NCI-H146 treated with DMSO at 0.1 percent for 48 hours (cell line): Measurements from ENCODE around the gene OTUD5.
"Not testable (repeated sequence)": the region's sequence is repeated elsewhere in the genome, so short reads cannot be mapped to it uniquely, and the experiment has no call there.

Experiments
- DNase-seq: peaks from one replicate; lab custom pipeline; 2025; ENCODE audit not compliant: unreplicated experiment; lab: John Stamatoyannopoulos, UW

The OTUD5 gene, protein sequence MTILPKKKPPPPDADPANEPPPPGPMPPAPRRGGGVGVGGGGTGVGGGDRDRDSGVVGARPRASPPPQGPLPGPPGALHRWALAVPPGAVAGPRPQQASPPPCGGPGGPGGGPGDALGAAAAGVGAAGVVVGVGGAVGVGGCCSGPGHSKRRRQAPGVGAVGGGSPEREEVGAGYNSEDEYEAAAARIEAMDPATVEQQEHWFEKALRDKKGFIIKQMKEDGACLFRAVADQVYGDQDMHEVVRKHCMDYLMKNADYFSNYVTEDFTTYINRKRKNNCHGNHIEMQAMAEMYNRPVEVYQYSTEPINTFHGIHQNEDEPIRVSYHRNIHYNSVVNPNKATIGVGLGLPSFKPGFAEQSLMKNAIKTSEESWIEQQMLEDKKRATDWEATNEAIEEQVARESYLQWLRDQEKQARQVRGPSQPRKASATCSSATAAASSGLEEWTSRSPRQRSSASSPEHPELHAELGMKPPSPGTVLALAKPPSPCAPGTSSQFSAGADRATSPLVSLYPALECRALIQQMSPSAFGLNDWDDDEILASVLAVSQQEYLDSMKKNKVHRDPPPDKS

DNA sequence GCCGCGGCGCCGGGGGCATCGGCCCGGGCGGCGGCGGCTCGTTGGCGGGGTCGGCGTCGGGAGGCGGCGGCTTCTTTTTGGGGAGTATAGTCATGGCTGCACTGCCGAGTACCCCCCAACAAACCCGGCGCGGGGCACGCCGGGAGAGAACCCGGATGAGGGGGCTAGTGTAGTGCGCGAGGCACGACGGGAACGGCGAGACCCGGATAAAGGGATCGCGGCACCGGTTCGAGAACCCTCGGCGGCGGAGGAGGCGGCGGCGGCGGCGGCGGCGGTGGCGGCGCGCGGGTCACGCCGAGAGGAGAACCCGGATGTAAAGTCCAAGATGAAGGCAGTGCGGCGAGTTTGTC, at the start of gene OTUD5:
Gene OTUD5 (minus strand): TSS at position 131 of the 350 bp plus-strand sequence. CDS start 37 bp downstream, at position 94.
- DNase-seq, result no peak

DNA sequence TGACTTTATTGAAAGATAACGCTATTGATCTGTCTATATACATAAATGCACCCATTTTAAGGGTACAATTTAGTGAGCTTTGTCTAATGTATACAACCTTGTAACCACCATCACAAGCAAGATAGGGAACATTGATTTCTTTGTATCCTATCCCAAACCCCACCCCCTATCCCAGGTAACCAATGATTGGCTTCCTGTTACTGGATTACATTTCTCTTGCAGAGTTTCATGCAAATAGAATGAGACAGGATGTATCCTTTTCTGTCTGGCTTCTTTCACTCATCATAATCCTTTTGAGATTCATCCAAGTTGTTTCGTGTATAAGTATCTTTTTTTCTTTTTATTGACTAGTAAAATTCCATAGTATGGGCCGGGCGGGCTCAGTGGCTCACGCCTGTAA, 46.3 kb upstream of the OTUD5 start:
- DNase-seq, result no peak

DNA sequence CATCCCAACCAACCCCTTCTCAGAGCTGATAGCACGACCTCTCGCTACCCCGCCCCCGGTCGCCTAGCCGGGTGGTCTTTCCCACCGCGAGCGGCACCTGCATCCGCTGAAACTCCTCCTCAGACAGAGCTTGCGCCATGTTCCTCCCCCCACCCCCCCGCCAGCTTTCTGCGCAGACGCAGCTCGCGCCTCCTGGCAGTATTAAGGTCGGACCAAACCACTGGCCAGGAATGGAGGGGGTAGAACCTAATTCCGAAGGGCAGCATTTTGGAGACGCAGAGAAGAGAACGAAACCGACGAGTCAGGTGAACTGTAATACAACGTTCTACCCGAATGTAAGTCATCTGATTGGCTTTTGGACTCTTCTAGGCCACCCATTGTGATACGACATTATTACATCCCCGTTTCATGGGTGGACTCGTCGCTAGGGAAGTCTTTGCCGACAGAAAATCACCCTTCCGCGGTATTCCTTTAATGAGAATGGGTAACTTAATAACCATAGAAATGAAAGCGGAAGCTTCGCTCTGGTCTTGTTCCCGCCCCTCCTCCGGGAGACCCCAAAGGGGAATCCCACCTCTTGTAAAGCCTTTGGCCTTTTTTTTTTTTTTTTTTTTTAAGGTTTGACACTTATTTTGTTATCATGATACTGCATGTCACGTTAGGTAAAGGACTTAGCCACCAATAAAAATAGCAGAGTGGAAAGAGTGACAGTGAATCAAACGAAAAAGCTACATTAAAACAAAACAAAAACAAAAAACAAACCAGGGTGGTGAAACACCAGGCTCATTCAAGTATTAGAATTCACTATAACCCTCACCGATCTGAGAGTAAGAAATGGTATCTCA, 44.9 kb upstream of the OTUD5 start, which contains the start of gene GRIPAP1:
Gene GRIPAP1 (minus strand): TSS at position 174 of the 845 bp plus-strand sequence. CDS start 35 bp downstream, at position 139.
- peak; percentile 79 for DNase-seq

DNA sequence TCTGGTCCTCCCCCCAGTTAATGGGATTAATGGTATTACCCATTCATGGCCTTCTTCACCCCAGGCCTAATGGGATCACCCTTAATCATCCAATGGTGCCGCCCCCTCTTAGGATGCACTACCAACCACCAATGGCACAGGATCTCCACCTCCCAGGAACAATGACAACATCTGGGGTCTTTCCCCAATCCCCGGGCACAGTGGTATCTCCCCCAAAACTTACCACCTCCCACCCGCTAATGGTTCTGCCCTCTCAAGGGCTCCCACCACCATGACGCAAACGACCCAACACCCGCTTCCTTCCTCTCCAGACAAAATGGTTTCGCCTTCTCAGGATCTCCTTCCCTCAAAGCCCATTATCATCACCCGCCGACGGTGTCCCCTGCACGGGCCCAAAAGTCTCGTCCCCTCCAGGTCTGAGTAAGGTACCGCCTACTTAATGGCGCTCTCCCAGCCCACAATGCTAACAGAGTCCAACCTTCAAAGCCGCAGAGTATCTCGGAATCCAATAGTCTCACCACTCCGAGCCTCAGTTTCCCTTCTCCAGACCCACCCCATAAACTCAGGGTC, 44.2 kb upstream of the OTUD5 start:
- peak; percentile 22 for DNase-seq

DNA sequence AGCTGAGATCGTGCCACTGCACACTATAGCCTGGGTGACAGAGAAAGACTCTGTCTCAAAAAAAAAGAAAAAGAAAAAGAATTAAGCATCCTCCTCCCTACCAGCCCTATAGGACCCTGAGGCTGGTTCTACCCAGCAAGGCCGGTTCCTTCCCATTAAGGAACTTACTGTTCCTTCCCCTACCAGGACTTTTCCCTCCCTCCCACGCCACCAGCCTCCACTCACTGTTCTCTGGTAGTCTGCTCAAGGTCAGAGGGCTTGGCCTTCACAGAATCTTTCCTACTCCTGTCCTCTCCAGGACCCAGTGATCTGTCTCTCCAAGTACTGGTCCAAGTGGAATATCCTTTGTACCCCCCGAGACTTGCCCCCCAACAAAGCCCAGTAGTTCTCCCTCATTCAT, 43.2 kb upstream of the OTUD5 start:
- no peak for DNase-seq

DNA sequence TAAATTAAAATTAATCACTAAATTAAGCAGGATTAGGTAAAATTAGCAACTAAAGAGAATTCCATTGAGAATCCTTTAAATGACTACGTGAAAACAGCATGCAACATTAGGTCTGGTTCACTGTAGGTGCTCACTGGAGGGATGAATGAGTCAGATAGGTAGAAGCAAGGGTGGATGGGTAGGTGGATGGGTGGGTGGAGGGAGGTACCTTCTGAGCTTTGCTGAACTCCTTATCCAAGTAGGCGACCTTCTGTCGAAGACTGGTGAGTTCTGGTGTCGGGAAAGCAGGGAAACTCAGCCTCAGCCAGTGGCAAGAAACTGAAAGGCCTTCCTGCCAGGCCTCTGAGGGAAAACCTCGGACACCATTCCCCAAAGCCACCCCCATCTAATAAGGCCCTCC, 41.6 kb upstream of the OTUD5 start:
- no peak for DNase-seq

DNA sequence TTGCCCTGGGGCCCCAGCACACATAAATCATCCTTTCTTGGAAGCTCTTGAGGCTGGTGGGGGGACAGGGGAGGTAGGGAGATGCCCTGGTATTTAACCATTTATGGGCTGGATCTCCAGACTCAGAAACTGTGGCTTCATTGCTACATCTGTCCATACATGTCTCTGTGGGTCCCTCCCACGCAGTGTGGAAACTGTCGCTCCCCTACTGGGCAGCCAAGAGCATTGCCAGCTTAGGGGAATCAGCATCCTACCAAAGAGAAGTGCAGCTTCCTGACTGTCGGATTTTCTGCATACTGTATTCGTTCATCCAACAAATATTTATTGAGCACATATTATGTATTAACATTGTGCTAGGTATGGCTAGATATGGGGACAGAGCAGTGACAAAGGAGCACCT, 41.0 kb upstream of the OTUD5 start:
- DNase-seq, result no peak

DNA sequence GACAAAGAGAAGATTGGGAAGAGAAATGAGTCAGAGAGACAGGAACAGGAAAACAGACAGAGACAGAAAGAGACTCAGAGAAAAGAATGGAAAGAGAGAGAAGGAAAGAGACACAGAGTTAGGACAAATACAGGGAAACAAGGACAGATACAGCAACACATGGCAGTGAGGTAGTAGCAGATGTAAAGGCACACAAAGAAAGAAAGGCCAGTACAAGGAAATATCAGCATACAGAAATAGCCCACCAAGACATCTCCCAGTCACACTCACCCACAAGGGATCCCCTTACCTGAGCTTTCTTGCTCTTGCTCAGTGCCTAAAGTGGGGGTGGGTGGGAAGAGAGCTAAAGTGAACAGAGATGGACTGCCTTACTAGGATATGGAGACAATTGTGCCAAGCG, 40.5 kb upstream of the OTUD5 start:
- DNase-seq, result no peak

DNA sequence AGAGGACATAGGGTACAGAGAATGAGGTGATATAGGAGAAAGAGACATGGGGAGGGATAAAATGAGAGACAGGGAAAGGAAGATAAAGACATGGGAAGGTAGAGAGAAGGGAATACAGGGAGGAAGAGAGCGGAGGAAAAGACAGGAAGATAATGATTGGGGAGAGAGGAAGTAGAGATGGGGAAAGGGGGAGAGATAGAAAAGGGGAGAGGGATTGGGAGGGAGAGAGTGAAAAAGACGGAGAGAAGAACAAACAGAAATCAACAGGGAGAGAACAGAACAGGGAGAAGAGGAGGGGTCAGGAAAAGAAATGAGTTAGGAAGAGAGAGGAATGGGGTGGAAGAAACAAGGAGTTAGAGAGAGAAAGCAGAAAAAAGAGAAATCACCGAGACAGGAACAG, 40.0 kb upstream of the OTUD5 start:
- no peak for DNase-seq

DNA sequence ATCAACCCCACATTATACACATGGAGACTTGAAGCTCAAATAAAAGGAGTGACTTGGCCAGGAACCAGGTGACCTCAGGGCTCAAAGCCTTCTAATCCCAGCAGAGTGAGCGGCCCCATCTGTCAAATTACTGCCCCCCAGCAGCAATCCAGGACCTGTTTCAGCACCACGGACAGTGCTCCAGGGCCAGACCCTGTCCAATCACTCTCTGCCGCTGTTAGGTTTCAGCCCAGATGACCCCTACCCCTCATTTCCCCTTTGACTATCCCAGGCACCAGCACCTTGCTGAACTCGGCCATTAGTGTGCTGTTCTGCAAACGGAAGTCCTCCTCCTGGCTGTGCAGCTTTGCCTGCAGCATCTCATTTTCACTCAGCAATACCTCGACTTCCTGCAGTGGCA, 39.6 kb upstream of the OTUD5 start:
- no peak for DNase-seq

DNA sequence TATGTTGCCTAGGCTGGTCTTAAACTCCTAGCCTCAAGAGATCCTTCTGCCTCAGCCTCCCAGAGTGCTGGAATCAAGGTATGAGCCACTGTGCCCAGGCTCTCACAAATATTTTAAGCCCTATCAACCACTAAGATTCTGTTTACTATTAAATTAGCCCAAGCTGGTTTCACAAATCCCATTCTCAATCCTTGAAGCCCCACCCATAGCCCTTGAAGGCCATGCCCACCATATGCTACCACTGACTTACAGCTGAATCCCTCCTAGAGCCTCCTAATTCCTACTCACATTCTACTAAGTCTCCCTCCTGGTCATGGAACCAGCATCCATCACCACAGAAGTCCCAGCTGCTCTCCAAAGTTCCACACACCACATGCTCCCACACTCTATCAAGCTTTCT, 34.9 kb upstream of the OTUD5 start:
- no peak for DNase-seq

DNA sequence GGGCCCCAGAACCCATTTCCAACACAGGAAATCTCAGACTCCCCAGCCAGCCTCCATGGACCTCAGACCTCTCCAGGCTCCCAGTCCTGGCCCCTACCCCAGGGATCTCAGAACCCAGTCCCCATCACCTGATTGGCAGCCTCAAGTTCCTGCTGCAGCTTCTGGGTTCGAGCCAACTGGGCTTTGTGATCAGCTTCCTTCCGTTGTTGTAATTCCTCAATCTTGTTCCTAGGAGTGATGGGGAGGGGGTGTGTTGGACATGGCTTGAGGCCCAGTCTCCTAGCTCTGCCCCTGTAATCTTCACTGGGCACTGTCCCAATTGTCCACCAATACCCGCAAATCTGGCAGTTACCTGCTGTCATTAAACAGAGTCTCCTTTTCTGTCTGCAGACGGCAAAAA, 32.1 kb upstream of the OTUD5 start:
- DNase-seq, result no peak

DNA sequence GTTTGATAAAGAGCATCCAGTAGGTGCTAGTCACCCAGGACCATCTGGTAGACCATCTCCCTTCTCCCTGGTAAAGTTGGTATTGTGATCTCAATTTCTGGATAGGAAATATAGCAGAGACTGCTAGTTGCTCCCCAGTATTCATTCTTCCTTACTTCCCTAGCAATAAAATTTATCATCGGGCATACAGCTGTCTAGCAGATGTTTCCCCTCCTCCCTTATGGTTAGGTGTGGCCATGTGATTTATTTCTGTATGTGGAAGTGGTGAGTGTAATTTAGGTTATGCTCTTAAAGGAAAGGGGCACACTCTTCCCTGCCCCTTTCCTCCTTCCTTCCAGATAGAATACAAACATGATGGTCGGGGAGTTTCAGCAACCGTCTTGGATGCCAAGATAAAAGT, 26.5 kb upstream of the OTUD5 start:
- DNase-seq, result no peak

DNA sequence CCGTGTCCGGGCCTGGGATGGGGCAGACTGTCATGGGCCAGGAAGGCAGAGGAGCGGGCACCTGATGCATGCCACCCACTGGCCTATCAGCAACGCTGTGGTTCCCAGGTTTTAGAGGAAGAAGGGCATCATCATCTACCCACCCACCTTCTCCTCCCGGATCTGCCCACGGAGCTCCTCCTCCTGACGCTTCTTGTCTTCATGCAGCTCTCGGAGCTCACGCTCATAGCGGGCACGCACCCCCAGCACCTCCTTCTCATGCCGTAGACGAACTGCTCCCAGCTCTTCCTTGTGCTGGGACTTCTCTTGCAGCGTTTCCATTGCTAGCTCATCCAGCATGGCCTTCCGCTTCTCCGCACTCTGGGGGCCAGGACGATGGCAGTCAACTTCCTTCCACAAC, 25.7 kb upstream of the OTUD5 start:
- DNase-seq, result no peak

DNA sequence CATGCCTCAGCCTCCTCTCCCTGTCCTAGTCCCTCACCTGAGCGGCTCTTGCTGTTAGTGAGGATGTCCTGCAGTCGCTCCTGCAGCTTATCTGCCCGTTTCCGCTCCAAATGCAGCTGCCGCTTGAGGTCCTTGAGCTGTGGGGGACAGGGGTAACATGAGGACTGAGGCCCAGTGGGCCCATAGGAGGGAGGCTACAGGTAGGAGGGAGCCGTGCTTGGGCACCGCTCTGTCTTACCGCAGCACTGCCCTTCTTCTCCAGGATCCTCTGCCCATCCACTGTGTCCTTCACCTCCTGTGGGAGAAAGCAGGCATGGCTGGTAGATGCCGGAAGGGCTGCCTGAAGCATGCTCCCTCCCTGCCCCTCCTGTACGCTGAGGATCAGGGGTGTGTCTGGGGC, 23.8 kb upstream of the OTUD5 start:
- DNase-seq, result no peak

DNA sequence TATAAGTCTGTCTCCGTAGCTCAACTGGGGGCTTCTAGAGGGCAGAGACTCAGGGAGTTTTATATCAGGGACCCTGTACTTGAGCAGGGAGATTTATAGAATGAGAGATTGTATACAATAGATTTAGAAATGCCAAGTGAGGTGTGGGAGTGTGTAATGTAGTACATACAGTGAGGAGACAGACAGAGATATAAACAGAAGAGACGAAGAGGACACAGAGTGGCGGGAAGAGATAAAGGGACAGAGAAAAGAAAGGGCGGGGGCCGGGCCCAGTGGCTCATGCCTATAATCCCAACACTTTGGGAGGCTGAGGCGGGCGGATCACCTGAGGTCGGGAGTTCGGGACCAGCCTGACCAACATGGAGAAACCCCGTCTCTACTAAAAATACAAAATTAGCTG, 22.9 kb upstream of the OTUD5 start:
- not testable (repeated sequence) for DNase-seq

DNA sequence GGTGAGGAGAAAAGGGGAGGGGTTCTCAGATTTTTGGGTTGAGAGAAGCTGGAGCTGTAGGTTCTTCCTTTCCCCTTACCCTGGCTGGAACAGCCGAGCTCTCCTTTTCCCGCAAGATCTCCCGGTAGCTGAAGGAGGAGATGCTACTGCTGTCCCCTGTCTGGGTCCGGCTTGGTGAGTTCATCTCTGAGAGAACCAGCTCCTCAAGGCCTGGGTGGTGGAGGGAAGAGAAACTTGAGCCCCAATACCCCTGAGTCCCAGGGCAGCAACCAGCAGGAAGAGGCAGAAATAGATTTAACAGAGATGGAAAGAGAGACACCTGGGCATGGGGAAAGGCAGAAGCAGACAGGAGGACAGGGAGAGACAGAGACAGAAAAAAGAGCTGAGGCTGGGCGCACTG, 20.8 kb upstream of the OTUD5 start:
- no peak for DNase-seq

DNA sequence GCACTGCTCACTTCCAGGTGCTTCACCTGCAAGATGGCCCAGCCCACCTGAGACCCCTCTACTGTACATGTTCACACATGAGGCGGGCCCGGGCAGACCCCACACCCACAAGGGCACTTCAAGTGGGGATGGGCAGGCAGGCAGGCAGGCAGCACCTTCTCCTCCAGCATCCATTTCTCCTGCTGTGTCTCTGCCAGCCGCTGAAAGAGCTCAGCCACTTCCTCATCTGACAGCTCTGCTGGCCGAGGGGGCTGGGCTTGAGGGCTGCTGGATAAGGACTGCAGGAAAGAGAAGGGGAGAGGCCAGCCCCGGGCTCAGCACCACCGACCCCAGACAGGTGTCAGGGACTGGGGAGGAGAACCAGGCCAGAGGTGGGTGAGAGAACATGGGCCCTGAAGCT, 18.7 kb upstream of the OTUD5 start:
- no peak for DNase-seq

DNA sequence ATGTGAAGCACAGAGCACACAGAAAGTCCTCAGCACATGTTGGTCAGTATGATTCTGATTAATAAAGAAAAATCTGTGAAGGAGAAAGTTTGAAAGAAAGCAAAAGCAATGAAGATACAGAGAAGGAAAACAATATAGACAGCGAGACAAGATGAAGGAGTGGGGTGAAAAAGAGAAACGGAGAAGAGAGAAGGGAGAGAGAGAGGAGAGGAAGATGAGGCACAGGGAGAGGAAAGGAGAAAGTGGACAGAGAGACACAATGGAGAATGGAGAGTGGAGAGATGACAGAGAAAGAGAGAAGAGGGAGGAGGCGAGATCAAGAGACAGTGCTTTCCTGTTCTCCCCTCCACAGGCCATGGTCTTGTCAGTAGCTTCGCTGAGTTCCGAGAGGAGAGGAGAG, 18.1 kb upstream of the OTUD5 start:
- no peak for DNase-seq

DNA sequence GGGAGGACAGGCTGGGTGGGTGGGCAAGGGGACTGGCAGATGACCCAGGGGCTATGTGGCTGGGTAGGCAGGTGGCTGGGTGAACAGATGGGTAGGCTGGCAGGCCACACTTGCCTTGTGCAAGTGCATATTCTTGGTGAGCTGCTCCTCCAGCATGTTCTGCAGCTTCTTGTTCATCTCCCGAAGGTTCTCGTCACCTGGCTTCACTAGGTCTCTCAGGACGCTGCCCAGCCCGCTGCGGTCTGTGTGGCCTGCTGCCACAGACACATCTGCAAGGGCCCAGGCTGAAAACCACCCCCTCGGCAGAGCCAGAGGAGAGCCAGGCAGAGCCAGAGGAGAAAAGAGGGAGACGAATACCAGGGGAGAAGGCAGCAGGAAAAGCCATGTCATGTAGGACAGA, 17.6 kb upstream of the OTUD5 start:
- no peak for DNase-seq

DNA sequence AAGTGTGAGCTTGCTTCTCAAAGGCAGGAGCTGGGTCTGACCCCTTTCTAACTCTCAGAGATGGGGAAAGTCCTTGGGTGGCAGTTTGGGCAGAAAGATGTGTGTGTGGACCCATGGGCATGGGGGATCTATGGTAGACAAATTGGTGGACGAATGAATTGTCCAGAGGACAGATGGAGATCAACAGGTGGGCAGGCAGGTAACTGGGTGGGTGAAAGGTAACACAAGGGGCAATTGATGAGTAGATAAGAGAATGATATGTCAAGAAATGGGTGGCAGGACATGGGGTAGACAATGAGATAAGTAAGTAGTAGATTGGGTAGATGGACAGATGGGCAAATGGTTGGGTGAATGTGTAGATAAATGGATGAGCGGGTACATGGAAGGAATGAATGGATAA, 17.2 kb upstream of the OTUD5 start:
- no peak for DNase-seq

DNA sequence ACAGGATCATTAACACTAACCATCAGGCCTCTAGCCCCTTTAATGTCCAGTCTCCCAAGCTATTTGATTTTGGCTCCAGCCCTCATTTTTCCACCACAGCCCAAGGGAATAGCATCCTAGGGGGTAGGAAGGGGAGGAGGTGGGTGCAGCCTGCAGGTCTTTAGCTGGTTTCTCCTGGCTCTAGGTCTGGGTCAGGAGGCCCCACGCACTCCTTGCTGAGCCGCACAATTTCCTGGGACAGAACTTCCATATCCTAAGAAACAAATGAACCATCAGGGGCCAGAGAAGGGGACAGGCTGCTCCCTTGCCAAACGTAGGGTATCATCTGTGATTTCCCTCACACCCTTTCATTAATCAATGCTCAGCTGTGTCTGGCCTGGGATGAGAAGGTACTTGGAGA, 16.6 kb upstream of the OTUD5 start:
- no peak for DNase-seq
